ENCODE data around the gene IER5L.

DNA sequence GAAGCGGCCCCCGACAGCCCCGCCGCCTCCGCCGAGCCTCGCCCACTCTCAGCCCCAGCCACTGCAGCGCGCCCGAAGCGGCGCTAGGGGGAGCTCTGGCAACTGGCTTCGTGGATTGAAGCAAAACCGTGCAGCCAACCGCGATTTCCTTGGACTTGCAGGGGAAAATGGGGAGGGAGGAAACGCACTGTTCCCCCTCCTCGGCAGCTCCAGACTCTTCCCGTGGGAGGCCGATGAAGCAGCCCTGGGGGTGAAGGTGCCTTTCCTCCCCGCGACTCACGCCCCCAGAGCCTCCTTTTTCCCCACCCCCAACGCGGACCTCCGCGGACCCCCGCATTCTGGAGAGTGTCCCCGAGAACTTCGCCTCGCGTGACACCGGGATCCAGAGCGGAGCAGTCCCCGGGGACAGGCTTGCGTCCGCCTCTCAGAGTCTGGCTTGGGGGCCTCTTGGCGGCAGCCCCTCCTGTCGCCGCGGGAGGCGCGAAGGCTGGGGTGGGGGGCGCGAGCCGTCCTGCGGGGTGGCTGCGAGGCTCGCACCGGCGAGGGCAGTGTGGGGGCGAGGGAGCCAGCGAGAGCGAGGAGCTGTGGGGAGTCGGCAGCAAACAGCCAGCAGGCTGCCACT, 3.8 kb downstream of the IER5L start:
- TF ChIP-seq JUN (IDR thresholded peaks at IDR 0.05; ENCODE audit: borderline replicate concordance, insufficient read depth, insufficient read length, low read depth) (no peak), POLR2A (IDR thresholded peaks at IDR 0.05; ENCODE audit: low read depth, low read length) (peak; percentile 64)

All from endothelial cell of umbilical vein (primary cell).